Trophoblast cell (in vitro differentiated cells and primary cell): ENCODE data around the gene KIF26B.

ENCODE experiments used
- DNase-seq, 2 donors: peaks; one replicate each; pipeline ENCODE4 v3.0.0-alpha.2; 2016
- H2AFZ ChIP-seq: 2 replicates; pipeline ENCODE4 v1.6.1; 2013; ENCODE audit warnings: low read length, moderate library complexity, mild to moderate bottlenecking; ENCODE audit not compliant: insufficient read depth, poor library complexity
- H2AK5ac ChIP-seq: 2 replicates; pipeline ENCODE4 v1.6.1; 2013; ENCODE audit warnings: mild to moderate bottlenecking, low read length
- H2BK120ac ChIP-seq: 2 replicates; pipeline ENCODE4 v1.6.1; 2013; ENCODE audit warnings: low read length, mild to moderate bottlenecking, moderate library complexity; ENCODE audit not compliant: insufficient read depth, poor library complexity
- H2BK12ac ChIP-seq: 2 replicates; pipeline ENCODE4 v1.6.1; 2013; ENCODE audit warnings: mild to moderate bottlenecking, low read length, moderate library complexity
- H2BK5ac ChIP-seq: 2 replicates; pipeline ENCODE4 v1.6.1; 2013; ENCODE audit warnings: low read length, low read depth, moderate library complexity, mild to moderate bottlenecking; ENCODE audit not compliant: poor library complexity
- H3K14ac ChIP-seq: 2 replicates; pipeline ENCODE4 v1.6.1; 2013; ENCODE audit warnings: mild to moderate bottlenecking, low read length
- H3K18ac ChIP-seq: 2 replicates; pipeline ENCODE4 v1.6.1; 2013; ENCODE audit warnings: mild to moderate bottlenecking, low read length
- H3K23ac ChIP-seq: 2 replicates; pipeline ENCODE4 v1.6.1; 2013; ENCODE audit warnings: low read length
- H3K27ac ChIP-seq: 2 replicates; pipeline ENCODE4 v1.5.1; 2013; ENCODE audit warnings: low read depth, mild to moderate bottlenecking, inconsistent platforms, low read length, moderate library complexity
- H3K27me3 ChIP-seq: 2 replicates; pipeline ENCODE4 v1.6.1; 2013; ENCODE audit warnings: inconsistent platforms, mild to moderate bottlenecking, low read length, moderate library complexity; ENCODE audit not compliant: insufficient read depth
- H3K36me3 ChIP-seq, 2 experiments: 1 replicate in 1 of 2; 2 replicates in 1 of 2; pipeline ENCODE4 v1.6.1; 2013; ENCODE audit warnings: low read length in 2 of 2, mild to moderate bottlenecking in 2 of 2, moderate library complexity in 1 of 2; ENCODE audit not compliant: insufficient read depth in 2 of 2, control insufficient read depth in 1 of 2
- H3K4ac ChIP-seq: 2 replicates; pipeline ENCODE4 v1.6.1; 2013; ENCODE audit warnings: low read depth, mild to moderate bottlenecking, low read length, moderate library complexity
- H3K4me1 ChIP-seq, 2 experiments: 1 replicate in 1 of 2; 2 replicates in 1 of 2; pipeline ENCODE4 v1.6.1; 2013; ENCODE audit warnings: low read length in 2 of 2, mild to moderate bottlenecking in 2 of 2, moderate library complexity in 1 of 2; ENCODE audit not compliant: insufficient read depth in 2 of 2, control insufficient read depth in 1 of 2
- H3K4me2 ChIP-seq: 2 replicates; pipeline ENCODE4 v1.6.1; 2013; ENCODE audit warnings: inconsistent platforms, mild to moderate bottlenecking, low read length, moderate library complexity
- H3K4me3 ChIP-seq: 2 replicates; pipeline ENCODE4 v1.5.1; 2013; ENCODE audit warnings: mild to moderate bottlenecking, low read depth, low read length, inconsistent platforms
- H3K79me1 ChIP-seq: one replicate; pipeline ENCODE4 v1.6.1; 2013; ENCODE audit warnings: low read length
- H3K79me2 ChIP-seq: 2 replicates; pipeline ENCODE4 v1.6.1; 2013; ENCODE audit warnings: low read length, mild to moderate bottlenecking; ENCODE audit not compliant: control insufficient read depth, insufficient read depth, poor library complexity
- H3K9ac ChIP-seq: 2 replicates; pipeline ENCODE4 v1.6.1; 2013; ENCODE audit warnings: mild to moderate bottlenecking, low read length
- H3K9me3 ChIP-seq: 2 replicates; pipeline ENCODE4 v1.6.1; 2013; ENCODE audit warnings: low read depth, mild to moderate bottlenecking, control low read depth, inconsistent platforms, low read length; ENCODE audit not compliant: insufficient read depth
- H4K12ac ChIP-seq: 2 replicates; pipeline ENCODE4 v1.6.1; 2013; ENCODE audit warnings: low read depth, mild to moderate bottlenecking, low read length, moderate library complexity
- H4K8ac ChIP-seq: 2 replicates; pipeline ENCODE4 v1.6.1; 2013; ENCODE audit warnings: low read depth, mild to moderate bottlenecking, low read length, moderate library complexity
- H4K91ac ChIP-seq: one replicate; pipeline ENCODE4 v1.6.1; 2013; ENCODE audit warnings: low read depth, mild to moderate bottlenecking, low read length, moderate library complexity
- WGBS: extraction: QIAGEN DNeasy Blood & Tissue Kit; methylation state at CpG from one replicate; pipeline ENCODE4 v1.1.7; 2013; ENCODE audit warnings: missing lambda C conversion rate; ENCODE audit not compliant: insufficient read length, insufficient coverage; ENCODE audit errors: extremely low coverage; 5-methylcytosine and 5-hydroxymethylcytosine counted together

The KIF26B gene

DNA sequence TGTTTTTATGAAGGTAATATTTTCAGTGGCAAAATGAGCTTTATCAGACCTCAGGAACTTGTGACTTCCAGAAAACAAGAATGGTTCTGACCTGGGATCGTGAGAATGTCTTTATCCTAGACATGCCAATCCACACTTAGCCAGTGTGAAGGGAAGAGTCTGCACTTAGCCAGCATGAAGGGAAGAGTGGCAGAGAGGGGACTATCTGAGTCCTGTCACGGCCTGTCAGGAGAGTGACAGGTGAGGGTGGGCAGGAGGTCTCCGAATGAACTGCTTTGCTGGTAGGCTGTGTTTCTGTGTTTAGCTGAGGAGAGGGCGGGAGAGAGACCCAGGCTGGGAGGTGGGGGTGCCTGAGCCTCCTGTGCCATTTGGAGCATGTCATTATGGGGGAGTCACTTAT lies 173.1 kb downstream of the KIF26B start:
- Histone ChIP-seq H3K9me3 (no peaks in the 10 kb centered on the region), H3K36me3 (peaks cover 4 to 6% of the 10 kb centered on the region in 2 experiments), H3K4me1 (peaks cover 3 to 7% of the 10 kb centered on the region in 2 experiments), H3K9ac (no peak overlapping the region), H3K4ac (no peak overlapping the region), H2AFZ (no peak overlapping the region), H3K4me3 (no peak overlapping the region), H3K4me2 (no peak overlapping the region), H3K79me2 (no peaks in the 10 kb centered on the region), H3K18ac (peak overlapping the region; percentile 47), H4K8ac (no peak overlapping the region), H2AK5ac (no peak overlapping the region), H3K23ac (no peak overlapping the region), H3K27ac (no peak overlapping the region), H2BK120ac (no peak overlapping the region), H4K12ac (no peak overlapping the region), H3K79me1 (no peaks in the 10 kb centered on the region), H2BK5ac (no peak overlapping the region), H3K27me3 (no peaks in the 10 kb centered on the region), H2BK12ac (no peak overlapping the region), H3K14ac (no peak overlapping the region), H4K91ac (no peak overlapping the region)
- WGBS: no CpG with 5 or more reads among the region's 4 CpGs
- no peak for DNase-seq

DNA sequence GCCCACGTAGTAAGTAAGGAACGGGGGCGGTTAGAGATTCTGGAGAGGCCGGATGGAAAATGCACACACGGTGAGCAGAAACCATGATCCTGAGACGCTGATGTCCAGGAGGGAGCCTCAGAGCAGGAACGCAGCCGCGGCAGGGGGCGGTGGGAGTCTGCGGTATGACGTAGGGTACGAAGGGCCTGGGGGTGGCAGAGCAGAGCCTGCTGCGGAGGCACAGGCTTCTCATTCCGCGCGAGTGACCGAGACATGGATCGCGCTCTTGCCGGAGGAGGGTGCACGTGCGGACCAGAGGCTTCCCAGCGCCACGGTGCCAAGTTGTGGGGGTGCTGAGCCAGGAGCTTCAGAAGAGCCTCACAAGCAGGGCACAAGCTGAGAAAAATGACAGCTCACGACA lies 176.2 kb downstream of the KIF26B start:
- Histone ChIP-seq H3K9me3 (no peaks in the 10 kb centered on the region), H3K4ac (no peak overlapping the region), H3K27ac (no peak overlapping the region), H2BK120ac (no peak overlapping the region), H3K9ac (no peak overlapping the region), H4K12ac (no peak overlapping the region), H3K36me3 (peaks cover 4 to 6% of the 10 kb centered on the region in 2 experiments), H4K91ac (no peak overlapping the region), H2AK5ac (no peak overlapping the region), H3K79me1 (peaks cover 6% of the 10 kb centered on the region), H3K14ac (no peak overlapping the region), H2AFZ (no peak overlapping the region), H3K27me3 (no peaks in the 10 kb centered on the region), H3K4me2 (no peak overlapping the region), H3K4me1 (peaks cover 15 to 23% of the 10 kb centered on the region in 2 experiments), H2BK12ac (no peak overlapping the region), H3K79me2 (no peaks in the 10 kb centered on the region), H2BK5ac (no peak overlapping the region), H3K23ac (no peak overlapping the region), H4K8ac (no peak overlapping the region), H3K4me3 (no peak overlapping the region), H3K18ac (peak overlapping the region; percentile 5)
- WGBS: no CpG with 5 or more reads among the region's 26 CpGs
- no peak for DNase-seq

DNA sequence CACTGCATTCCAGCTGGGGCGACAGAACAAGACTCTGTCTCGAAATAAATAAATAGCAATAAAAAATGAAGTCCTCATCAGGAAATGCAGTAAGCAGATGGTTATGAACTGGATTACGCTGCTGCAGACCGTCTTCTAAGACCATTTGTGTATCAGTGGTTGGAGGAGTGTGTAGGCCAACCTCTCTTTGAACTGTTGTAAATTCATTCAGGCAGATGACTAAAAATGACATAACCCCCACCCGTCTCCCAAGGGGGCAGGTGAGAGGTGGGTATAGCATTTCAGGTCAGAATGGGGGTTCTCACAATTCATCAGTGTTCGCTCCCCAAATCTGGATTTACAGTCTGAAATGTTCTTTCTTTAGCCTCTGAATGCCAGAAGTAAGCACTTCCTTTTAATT lies 177.3 kb downstream of the KIF26B start:
- Histone ChIP-seq H3K27me3 (no peaks in the 10 kb centered on the region), H4K91ac (no peak overlapping the region), H3K4me1 (peaks cover 20 to 30% of the 10 kb centered on the region in 2 experiments), H2BK120ac (no peak overlapping the region), H3K23ac (no peak overlapping the region), H3K36me3 (peaks cover 4 to 6% of the 10 kb centered on the region in 2 experiments), H3K79me1 (peaks cover 10% of the 10 kb centered on the region), H2BK5ac (no peak overlapping the region), H3K9me3 (no peaks in the 10 kb centered on the region), H4K8ac (no peak overlapping the region), H2AFZ (no peak overlapping the region), H3K4ac (no peak overlapping the region), H3K14ac (no peak overlapping the region), H4K12ac (no peak overlapping the region), H2BK12ac (no peak overlapping the region), H2AK5ac (no peak overlapping the region), H3K79me2 (no peaks in the 10 kb centered on the region), H3K4me2 (no peak overlapping the region), H3K4me3 (no peak overlapping the region), H3K9ac (no peak overlapping the region), H3K18ac (no peak overlapping the region), H3K27ac (no peak overlapping the region)
- WGBS: no CpG with 5 or more reads among the region's 6 CpGs
- DNase-seq: no peak

DNA sequence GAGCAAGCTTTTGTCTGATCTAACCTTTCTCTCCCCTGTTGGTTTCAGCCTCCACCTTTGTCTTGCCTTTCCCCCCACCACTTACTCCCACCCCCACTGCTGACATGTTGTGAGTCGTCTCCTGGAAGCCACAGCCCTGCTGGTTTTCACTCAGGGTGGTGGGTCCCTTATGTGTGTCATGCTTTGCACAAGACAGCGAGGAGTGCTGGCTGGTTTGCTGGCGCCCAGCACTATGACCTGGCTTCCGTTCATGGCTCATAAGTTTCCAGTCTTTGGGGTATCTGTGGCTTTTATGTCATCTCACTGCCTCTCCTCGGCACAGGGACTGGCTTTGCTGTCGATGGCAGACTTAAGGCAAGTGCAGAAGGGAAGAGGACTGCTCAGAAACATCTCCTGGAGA lies 177.7 kb downstream of the KIF26B start:
- no CpG with 5 or more reads among the region's 6 CpGs for WGBS

More for the DNA sequence above, 177.7 kb downstream of the KIF26B start:
- Histone ChIP-seq H3K79me2 (no peaks in the 10 kb centered on the region), H3K4me1 (peaks cover 22 to 33% of the 10 kb centered on the region in 2 experiments), H3K23ac (no peak overlapping the region), H2BK5ac (no peak overlapping the region), H3K18ac (no peak overlapping the region), H3K4me2 (no peak overlapping the region), H3K4me3 (no peak overlapping the region), H3K27me3 (no peaks in the 10 kb centered on the region), H3K27ac (no peak overlapping the region), H2AK5ac (no peak overlapping the region), H3K9me3 (no peaks in the 10 kb centered on the region), H3K14ac (no peak overlapping the region), H4K8ac (no peak overlapping the region), H3K36me3 (peaks cover 4 to 6% of the 10 kb centered on the region in 2 experiments), H2BK120ac (no peak overlapping the region), H4K91ac (no peak overlapping the region), H2BK12ac (no peak overlapping the region), H4K12ac (no peak overlapping the region), H3K79me1 (peaks cover 12% of the 10 kb centered on the region), H3K4ac (no peak overlapping the region), H2AFZ (no peak overlapping the region), H3K9ac (no peak overlapping the region)
- DNase-seq: no peak
